Right atrium auricular region (tissue), 2 donors: ENCODE measurements around the gene AHNAK. TPM values are rescaled to one million over a fixed set of nuclear protein-coding genes. Genes with fewer than 3 reads are reported as not detected.

Experiments
- DNase-seq: peaks from one replicate; pipeline ENCODE4 v3.0.0-alpha.2; 2019; ENCODE audit warnings: low spot score
- H3K27ac ChIP-seq, 2 donors: fragments of 200-600 bp; sonication (generic); 1 replicate in 1 of 2; 2 replicates in 1 of 2; pipeline ENCODE4 v1.5.1; 2016 to 2019
- H3K27me3 ChIP-seq, 2 donors: fragments of 200-600 bp; sonication (generic); one replicate each; pipeline versions ENCODE4 v1.5.1 to v1.6.0; 2017 to 2019
- H3K36me3 ChIP-seq: fragments of 200-600 bp; sonication (generic); one replicate; pipeline ENCODE4 v1.5.1; 2016
- H3K4me1 ChIP-seq, 2 donors: fragments of 200-600 bp; sonication (generic); one replicate each; pipeline versions ENCODE4 v1.5.1 to v1.6.0; 2017 to 2019
- H3K4me3 ChIP-seq, 2 donors: fragments of 200-600 bp; sonication (generic); 1 replicate in 1 of 2; 2 replicates in 1 of 2; pipeline ENCODE4 v1.5.1; 2017 to 2019; ENCODE audit warnings: mild to moderate bottlenecking in 1 of 2, moderate library complexity in 1 of 2
- H3K9me3 ChIP-seq, 2 donors: fragments of 200-600 bp; sonication (generic); one replicate each; pipeline ENCODE4 v1.5.1; 2019
- total RNA-seq, 2 donors: library from RNA; depleted of rRNA; stranded (reverse); fragments of >200 nt; gene quantifications; one replicate each; pipeline ENCODE4 v1.1.0, GENCODE V29; 2016
- TF ChIP-seq, protein P1 (sequence below), 2 donors: fragments of 200-600 bp; sonication (generic); IDR thresholded peaks; one replicate each; pipeline ENCODE4 v1.5.1; 2019; ENCODE audit warnings: antibody characterized with exemption in 2 of 2

Gene AHNAK
- total RNA-seq, 2 donors from 2014 or later = 270 to 441 TPM

DNA sequence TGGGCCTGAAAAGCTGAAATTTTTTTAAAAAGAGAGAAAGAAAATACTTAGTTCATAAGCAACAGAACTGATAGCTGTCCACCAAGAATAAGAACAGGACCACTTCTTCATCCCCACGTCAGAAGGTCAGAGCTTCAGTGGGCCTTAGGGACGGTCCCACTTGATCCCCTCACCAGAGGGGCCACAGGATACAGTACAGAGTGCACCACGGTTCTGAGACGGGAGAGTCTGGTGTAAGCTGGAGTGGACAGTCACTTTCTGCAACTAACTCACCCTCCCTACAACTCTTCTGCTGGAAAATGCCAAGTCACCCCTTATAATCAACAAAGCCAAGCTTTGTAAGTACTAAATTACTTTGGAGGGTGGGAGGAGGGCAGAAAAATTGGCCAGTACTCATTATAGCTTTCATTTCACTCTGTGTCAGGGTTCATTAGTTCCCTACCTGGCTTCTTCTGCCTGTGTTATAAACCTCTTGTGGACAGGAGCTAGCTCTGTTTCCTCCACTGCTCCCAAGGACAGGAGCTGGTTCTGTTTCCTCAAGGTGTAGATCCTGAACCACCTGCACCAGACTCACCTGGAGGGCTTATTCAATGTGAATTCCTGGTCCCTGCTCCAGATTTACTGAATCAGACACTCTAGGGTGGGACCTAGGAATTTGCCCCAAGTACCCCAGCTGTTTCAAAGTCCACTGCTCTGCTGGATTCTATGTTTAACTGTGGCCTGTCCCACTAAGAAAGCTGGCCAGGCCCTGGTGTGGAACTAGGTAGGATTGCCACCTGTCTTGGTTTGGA lies 88.2 kb downstream of the AHNAK start:
- no peak for DNase-seq
- H3K4me1 ChIP-seq = peaks cover 0 to 7% of the 10 kb centered on the region in 2 donors
- peaks cover 0 to 5% of the 10 kb centered on the region in 2 donors for H3K9me3 ChIP-seq
- TF ChIP-seq, protein P1, sequence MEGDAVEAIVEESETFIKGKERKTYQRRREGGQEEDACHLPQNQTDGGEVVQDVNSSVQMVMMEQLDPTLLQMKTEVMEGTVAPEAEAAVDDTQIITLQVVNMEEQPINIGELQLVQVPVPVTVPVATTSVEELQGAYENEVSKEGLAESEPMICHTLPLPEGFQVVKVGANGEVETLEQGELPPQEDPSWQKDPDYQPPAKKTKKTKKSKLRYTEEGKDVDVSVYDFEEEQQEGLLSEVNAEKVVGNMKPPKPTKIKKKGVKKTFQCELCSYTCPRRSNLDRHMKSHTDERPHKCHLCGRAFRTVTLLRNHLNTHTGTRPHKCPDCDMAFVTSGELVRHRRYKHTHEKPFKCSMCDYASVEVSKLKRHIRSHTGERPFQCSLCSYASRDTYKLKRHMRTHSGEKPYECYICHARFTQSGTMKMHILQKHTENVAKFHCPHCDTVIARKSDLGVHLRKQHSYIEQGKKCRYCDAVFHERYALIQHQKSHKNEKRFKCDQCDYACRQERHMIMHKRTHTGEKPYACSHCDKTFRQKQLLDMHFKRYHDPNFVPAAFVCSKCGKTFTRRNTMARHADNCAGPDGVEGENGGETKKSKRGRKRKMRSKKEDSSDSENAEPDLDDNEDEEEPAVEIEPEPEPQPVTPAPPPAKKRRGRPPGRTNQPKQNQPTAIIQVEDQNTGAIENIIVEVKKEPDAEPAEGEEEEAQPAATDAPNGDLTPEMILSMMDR (IDR thresholded peaks at IDR 0.05) = no peak
- no peaks in the 10 kb centered on the region for H3K27me3 ChIP-seq
- no peaks in the 10 kb centered on the region for H3K36me3 ChIP-seq
- no peak overlapping the region for H3K27ac ChIP-seq
- H3K4me3 ChIP-seq = no peak overlapping the region

DNA sequence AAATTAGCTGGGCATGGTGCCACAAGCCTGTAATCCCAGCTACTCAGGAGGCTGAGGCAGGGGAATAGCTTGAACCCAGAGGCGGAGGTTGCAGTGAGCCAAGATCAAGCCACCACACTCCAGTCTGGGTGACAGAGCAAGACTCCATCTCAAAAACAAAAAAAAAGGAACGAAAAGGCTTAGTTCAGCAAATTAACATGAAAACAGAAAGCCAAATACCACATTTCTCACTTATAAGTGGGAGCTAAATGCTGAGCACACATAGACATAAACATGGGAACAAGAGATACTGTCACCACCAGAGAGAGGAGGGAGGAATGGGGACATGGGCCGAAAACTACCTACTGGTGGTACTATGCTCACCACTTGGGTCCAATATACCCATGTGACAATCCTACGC lies 89.1 kb downstream of the AHNAK start:
- H3K27me3 ChIP-seq = no peaks in the 10 kb centered on the region
- peaks cover 0 to 5% of the 10 kb centered on the region in 2 donors for H3K9me3 ChIP-seq
- H3K36me3 ChIP-seq = no peaks in the 10 kb centered on the region
- H3K27ac ChIP-seq = no peak overlapping the region
- TF ChIP-seq, protein P1 (IDR thresholded peaks at IDR 0.05) = no peak
- no peak overlapping the region for H3K4me3 ChIP-seq
- peaks cover 0 to 7% of the 10 kb centered on the region in 2 donors for H3K4me1 ChIP-seq
- no peak for DNase-seq

DNA sequence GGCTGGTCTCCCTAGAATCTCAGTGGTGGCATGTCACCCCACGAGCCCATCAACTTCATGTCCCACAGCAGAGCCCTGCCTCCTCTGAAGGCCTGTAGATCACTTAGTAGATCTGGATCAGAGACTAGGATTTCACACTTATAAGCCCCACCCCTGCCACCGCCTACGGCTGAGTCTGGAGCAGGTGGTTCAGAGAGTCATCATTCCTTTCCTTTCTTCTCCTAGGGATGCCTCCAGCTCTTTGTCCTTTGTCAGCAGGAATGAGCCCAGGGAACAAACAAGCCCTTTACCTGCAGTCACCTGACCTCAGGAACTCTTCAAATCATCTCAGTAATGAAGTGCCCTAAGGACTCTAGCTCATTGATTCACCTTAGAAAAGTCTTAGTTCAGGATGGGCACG lies 90.0 kb downstream of the AHNAK start:
- H3K4me3 ChIP-seq = no peak overlapping the region
- no peak overlapping the region for H3K27ac ChIP-seq
- H3K36me3 ChIP-seq = no peaks in the 10 kb centered on the region
- peaks cover 0 to 5% of the 10 kb centered on the region in 2 donors for H3K9me3 ChIP-seq
- TF ChIP-seq, protein P1 (IDR thresholded peaks at IDR 0.05) = no peak
- H3K27me3 ChIP-seq = no peaks in the 10 kb centered on the region
- H3K4me1 ChIP-seq = peaks cover 0 to under 1% of the 10 kb centered on the region in 2 donors
- no peak for DNase-seq

DNA sequence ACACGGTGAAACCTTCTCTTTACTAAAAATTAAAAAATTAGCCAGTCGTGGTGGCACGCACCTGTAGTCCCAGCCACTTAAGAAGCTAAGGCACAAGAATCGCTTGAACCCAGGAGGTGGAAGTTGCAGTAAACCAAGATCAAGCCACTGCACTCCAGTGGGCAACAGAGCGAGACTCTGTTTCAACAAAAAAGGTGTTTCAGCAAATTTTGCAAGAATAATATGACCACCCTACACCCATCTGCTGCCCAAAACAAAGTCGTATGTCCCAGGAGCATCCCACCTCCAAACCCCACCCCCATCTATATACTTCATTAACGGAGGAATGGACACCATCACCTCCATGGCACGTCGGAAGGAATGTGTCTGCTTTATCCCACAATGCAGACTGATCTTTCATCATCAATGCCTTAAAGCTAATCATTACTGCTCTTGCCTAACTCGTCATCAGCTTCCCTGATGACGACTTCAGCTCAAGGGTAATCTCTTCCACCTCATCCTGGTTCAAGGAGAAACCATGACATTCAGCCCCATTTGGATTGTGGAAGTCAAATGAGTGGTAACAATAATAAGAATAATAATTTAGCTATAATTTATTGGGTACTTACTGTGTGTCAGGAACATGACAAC lies 93.7 kb downstream of the AHNAK start:
- H3K27me3 ChIP-seq = no peaks in the 10 kb centered on the region
- H3K36me3 ChIP-seq = no peaks in the 10 kb centered on the region
- no peak overlapping the region for H3K27ac ChIP-seq
- H3K9me3 ChIP-seq = peaks cover 0 to 5% of the 10 kb centered on the region in 2 donors
- DNase-seq = no peak
- H3K4me1 ChIP-seq = no peaks in the 10 kb centered on the region
- TF ChIP-seq, protein P1 (IDR thresholded peaks at IDR 0.05) = no peak
- no peak overlapping the region for H3K4me3 ChIP-seq

DNA sequence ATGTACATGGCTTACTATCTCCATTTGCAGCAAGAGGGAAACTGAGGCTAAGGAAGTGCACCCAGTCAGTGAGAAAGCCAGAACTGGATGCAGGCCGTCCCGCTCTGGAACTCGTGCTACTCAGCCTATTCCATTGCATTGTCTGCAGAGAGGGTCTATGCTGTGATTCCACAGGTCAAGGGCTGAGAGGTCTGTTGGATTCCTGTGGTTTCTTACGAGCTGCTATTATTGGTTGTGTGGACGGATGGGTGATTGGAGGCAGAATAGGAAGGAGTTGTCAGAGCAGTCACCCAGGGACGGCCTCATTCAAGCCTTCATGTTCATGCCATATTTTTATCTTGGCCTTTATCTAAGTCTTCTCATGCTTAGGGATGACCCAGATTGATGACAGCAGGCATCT lies 94.3 kb downstream of the AHNAK start:
- H3K4me1 ChIP-seq = no peaks in the 10 kb centered on the region
- TF ChIP-seq, protein P1 (IDR thresholded peaks at IDR 0.05) = no peak
- no peak for DNase-seq
- no peaks in the 10 kb centered on the region for H3K36me3 ChIP-seq
- H3K27ac ChIP-seq = no peak overlapping the region
- H3K9me3 ChIP-seq = peaks cover 0 to 5% of the 10 kb centered on the region in 2 donors
- no peak overlapping the region for H3K4me3 ChIP-seq
- no peaks in the 10 kb centered on the region for H3K27me3 ChIP-seq
